Parathyroid adenoma (tissue), 2 donors: Measurements from ENCODE around the gene RRAD.

Source experiments
- H2AFZ ChIP-seq: fragments of 300-600 bp; sonication (generic); one replicate; pipeline ENCODE4 v1.7.0; 2017; ENCODE audit warnings: antibody characterized with exemption, mild to moderate bottlenecking
- H3K27ac ChIP-seq: fragments of 300-600 bp; sonication (generic); one replicate; pipeline ENCODE4 v1.7.0; 2017
- H3K27me3 ChIP-seq: fragments of 300-600 bp; sonication (generic); one replicate; pipeline ENCODE4 v1.7.0; 2017; ENCODE audit warnings: low read length; ENCODE audit not compliant: control insufficient read depth, insufficient read depth
- H3K36me3 ChIP-seq: fragments of 300-600 bp; sonication (generic); one replicate; pipeline ENCODE4 v1.7.0; 2017; ENCODE audit warnings: low read length; ENCODE audit not compliant: control insufficient read depth, insufficient read depth
- H3K4me1 ChIP-seq: fragments of 300-600 bp; sonication (generic); one replicate; pipeline ENCODE4 v1.7.0; 2017; ENCODE audit warnings: control low read depth
- H3K4me2 ChIP-seq: fragments of 300-600 bp; sonication (generic); one replicate; pipeline ENCODE4 v1.7.0; 2017; ENCODE audit warnings: low read length
- H3K4me3 ChIP-seq: fragments of 300-600 bp; sonication (generic); one replicate; pipeline ENCODE4 v1.7.0; 2017; ENCODE audit warnings: low read depth, low read length
- H3K79me2 ChIP-seq: fragments of 300-600 bp; sonication (generic); one replicate; pipeline ENCODE4 v1.7.0; 2017; ENCODE audit warnings: control low read depth
- H3K9ac ChIP-seq: fragments of 300-600 bp; sonication (generic); one replicate; pipeline ENCODE4 v1.7.0; 2017; ENCODE audit warnings: mild to moderate bottlenecking
- H3K9me3 ChIP-seq: fragments of 300-600 bp; sonication (generic); one replicate; pipeline ENCODE4 v1.7.0; 2017; ENCODE audit warnings: low read length; ENCODE audit not compliant: control insufficient read depth
- TF ChIP-seq, protein P1 (sequence below): fragments of 300-600 bp; sonication (generic); IDR thresholded peaks from one replicate; pipeline ENCODE4 v1.7.0; 2017; ENCODE audit warnings: antibody characterized with exemption, mild to moderate bottlenecking
- donor health status: primary hyperparathyroidism.

Gene RRAD

DNA sequence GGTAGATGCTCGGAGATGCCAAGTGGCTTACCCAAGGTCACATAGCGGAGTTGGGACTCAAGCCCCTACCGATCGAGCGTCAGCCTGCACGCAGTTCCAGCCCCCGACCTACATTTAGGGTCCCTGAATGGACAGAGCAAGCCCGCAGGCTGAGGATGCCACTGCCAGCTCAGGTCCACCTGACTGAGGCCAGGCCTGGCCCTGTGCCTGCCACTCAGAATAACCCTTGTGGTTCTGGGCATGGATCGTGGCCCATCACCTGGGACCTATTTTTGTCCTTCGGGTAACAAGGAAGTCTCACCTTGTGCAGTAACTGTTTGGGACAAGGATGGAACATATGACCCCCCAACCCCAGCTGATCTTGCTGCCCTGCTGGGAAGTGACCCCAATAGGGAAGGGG, 23.7 kb downstream of the RRAD start:
- Histone ChIP-seq H3K27me3 (no peaks in the 10 kb centered on the region), H2AFZ (no peak overlapping the region), H3K9ac (no peak overlapping the region), H3K9me3 (no peaks in the 10 kb centered on the region), H3K27ac (peak overlapping the region; percentile 75), H3K4me2 (no peak overlapping the region), H3K36me3 (no peaks in the 10 kb centered on the region), H3K79me2 (no peaks in the 10 kb centered on the region), H3K4me1 (peaks cover 50% of the 10 kb centered on the region), H3K4me3 (no peak overlapping the region)
- TF ChIP-seq, protein P1, sequence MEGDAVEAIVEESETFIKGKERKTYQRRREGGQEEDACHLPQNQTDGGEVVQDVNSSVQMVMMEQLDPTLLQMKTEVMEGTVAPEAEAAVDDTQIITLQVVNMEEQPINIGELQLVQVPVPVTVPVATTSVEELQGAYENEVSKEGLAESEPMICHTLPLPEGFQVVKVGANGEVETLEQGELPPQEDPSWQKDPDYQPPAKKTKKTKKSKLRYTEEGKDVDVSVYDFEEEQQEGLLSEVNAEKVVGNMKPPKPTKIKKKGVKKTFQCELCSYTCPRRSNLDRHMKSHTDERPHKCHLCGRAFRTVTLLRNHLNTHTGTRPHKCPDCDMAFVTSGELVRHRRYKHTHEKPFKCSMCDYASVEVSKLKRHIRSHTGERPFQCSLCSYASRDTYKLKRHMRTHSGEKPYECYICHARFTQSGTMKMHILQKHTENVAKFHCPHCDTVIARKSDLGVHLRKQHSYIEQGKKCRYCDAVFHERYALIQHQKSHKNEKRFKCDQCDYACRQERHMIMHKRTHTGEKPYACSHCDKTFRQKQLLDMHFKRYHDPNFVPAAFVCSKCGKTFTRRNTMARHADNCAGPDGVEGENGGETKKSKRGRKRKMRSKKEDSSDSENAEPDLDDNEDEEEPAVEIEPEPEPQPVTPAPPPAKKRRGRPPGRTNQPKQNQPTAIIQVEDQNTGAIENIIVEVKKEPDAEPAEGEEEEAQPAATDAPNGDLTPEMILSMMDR: no peak

DNA sequence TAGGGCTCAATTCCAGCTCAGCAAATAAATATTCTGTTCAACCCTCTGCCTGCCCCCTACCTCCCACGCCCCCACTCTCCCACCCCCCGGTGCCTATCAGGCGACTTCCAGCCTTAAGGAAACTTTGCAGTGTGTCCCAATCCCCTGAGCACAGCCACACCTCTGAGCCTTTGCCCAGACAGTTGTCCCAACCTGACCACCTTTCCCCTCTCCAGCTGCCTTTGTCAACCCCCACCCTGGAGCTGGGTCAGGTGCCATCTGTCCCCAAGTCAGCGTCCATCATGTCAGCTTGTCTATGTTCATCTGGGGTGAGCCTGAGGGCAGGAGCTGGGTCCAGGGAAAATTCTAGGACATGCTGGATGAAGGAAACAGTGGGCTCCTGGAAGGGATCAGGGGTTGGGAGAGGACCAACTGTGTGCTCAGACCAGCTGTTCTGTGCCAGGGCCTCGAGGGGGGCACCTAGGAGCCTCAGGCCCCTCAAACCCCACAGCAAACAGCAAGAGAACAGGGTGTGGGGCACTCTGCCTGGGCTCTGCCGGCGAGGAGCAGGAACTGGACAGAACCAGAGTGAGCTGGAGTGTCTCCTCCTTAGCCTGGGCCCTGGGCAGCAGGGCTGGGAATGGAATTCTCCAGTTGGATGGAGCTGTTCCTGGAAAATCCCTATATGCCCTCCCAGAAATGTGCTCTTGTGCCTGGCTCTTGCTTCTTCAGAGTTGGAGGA, 24.5 kb downstream of the RRAD start:
- TF ChIP-seq, protein P1: no peak
- Histone ChIP-seq H3K9me3 (no peaks in the 10 kb centered on the region), H3K27ac (peak overlapping the region; percentile 75), H3K27me3 (no peaks in the 10 kb centered on the region), H3K36me3 (no peaks in the 10 kb centered on the region), H3K4me2 (no peak overlapping the region), H3K79me2 (no peaks in the 10 kb centered on the region), H3K4me1 (peaks cover 43% of the 10 kb centered on the region), H2AFZ (peak overlapping the region; percentile 65), H3K4me3 (no peak overlapping the region), H3K9ac (no peak overlapping the region)

DNA sequence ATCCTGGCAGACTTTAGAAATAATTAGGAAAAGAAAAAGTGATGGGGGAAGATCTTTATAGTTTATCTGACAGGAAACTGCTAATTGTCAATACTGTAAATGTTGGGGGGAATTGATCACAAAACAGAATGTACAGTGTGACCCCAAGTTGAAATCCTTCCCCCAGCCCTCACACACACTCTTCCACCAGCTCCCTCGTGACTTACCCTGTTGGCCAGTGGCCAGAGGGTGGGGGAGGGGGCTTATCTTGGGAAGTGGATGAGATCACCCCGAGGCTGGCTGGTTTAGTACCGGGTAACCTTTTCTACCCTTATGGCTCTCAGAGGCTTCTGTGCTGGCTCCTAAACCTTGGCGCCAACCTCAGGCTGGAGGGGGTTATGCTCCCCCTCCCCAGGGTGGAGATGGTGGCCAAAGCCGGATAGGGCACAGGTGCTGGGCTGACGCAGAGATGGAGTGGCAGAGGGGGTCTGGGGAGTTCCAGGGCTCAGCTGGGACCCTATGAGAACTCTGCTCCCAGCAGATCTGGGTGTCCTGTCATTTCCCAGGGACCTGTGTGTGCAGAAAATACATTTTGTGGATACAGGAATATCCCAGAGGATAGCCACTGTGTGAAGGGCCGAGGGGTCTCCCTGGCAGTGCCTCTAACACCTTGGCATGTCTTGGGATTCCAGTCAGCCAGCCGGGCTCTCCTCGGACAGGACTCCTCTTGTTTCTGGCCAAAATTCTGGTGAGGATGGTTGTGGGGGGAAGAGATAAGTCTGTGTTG, 25.2 kb downstream of the RRAD start:
- Histone ChIP-seq H2AFZ (peak overlapping the region; percentile 65), H3K4me1 (peaks cover 38% of the 10 kb centered on the region), H3K79me2 (no peaks in the 10 kb centered on the region), H3K27ac (peak overlapping the region; percentile 75), H3K4me3 (no peak overlapping the region), H3K27me3 (no peaks in the 10 kb centered on the region), H3K9ac (no peak overlapping the region), H3K9me3 (no peaks in the 10 kb centered on the region), H3K4me2 (peak overlapping the region; percentile 65), H3K36me3 (no peaks in the 10 kb centered on the region)
- TF ChIP-seq, protein P1: no peak

DNA sequence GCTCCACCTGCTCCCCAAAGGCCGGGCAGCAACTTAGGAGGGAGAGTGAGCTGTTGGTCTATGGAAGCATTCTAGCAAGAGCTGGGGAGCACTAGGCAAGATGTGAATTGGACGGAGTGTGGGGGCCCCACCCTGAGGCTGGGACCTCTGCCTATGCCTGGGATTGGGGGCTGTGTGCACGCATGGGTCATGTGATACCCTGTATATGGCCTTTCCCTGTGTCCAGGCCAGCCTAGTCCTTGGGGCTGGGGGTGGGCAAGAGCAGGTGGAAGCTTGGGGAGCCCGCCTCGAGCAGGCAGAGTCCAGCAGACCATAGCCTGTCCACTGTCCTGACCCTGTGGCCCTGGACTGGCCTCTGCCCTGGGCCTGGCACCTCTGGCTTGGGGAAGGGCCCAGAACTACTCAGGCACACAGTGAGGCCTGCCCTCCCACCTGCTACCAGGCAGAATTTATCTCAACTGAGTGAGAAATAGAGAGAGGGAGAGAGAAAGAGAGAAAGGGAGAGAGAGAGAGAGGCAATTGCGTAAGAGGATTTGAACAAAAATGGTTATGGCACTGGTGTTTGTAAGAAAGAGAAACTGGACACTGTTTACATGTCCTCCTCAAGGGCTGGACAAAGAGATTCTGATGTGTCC, 25.9 kb downstream of the RRAD start:
- Histone ChIP-seq H3K4me1 (peaks cover 31% of the 10 kb centered on the region), H3K27me3 (no peaks in the 10 kb centered on the region), H3K27ac (peak overlapping the region; percentile 75), H3K9me3 (no peaks in the 10 kb centered on the region), H3K4me2 (peak overlapping the region; percentile 65), H3K79me2 (peaks cover under 1% of the 10 kb centered on the region), H3K4me3 (no peak overlapping the region), H3K36me3 (no peaks in the 10 kb centered on the region), H3K9ac (no peak overlapping the region), H2AFZ (peak overlapping the region; percentile 65)
- TF ChIP-seq, protein P1: no peak
